ENCODE measurements around the gene SCN3B. TPM values are rescaled to one million over a fixed set of nuclear protein-coding genes. Genes with fewer than 3 reads are reported as not detected.

SCN3B gene
- total RNA-seq, 2 experiments from 2014 or later, result not detected

GRCh38 chr11:123684601-123685000, 30.2 kb upstream of the SCN3B start:
- TF ChIP-seq CTCF (IDR thresholded peaks at IDR 0.05), result no peak
- ChIA-PET CTCF (interaction anchor here (2.1 kb wide), 1 partner anchor 26 kb away, joined by 17 read pairs; no protein-coding TSS in a partner anchor), POLR2A (no interaction called here)
- Mint-ChIP-seq H3K4me1 (ENCODE audit: low read depth) (peaks cover 18% of the 10 kb centered on the region), H3K27me3 (peaks cover 2% of the 10 kb centered on the region), H3K27ac (no peak overlapping the region), H3K9me3 (no peaks in the 10 kb centered on the region), H3K36me3 (ENCODE audit: low read depth) (no peaks in the 10 kb centered on the region), H3K4me3 (no peak overlapping the region)
- DNase-seq, result no peak
- intact Hi-C loops (cut with micrococcal nuclease), result no loop called here
- ATAC-seq, result no peak

- ChIA-PET CTCF (no interaction called here), POLR2A (no interaction called here)
- Mint-ChIP-seq H3K36me3 (ENCODE audit: low read depth) (no peaks in the 10 kb centered on the region), H3K4me3 (no peak overlapping the region), H3K27ac (no peak overlapping the region), H3K27me3 (peaks cover 2% of the 10 kb centered on the region), H3K9me3 (no peaks in the 10 kb centered on the region), H3K4me1 (ENCODE audit: low read depth) (peaks cover 18% of the 10 kb centered on the region)
- ATAC-seq (no peak), DNase-seq (no peak)
- intact Hi-C loops (cut with micrococcal nuclease), result no loop called here
- TF ChIP-seq CTCF (IDR thresholded peaks at IDR 0.05), result no peak
Measured at GRCh38 chr11:123683428-123684170, 29.2 kb upstream of the SCN3B start.

GRCh38 chr11:123682696-123683410, 28.4 kb upstream of the SCN3B start:
- POLR2A ChIA-PET, result no interaction called here
- no peak overlapping the region for H3K4me3 Mint-ChIP-seq
- H3K36me3 Mint-ChIP-seq (ENCODE audit: low read depth), result no peaks in the 10 kb centered on the region
- no peaks in the 10 kb centered on the region for H3K9me3 Mint-ChIP-seq
- H3K4me1 Mint-ChIP-seq (ENCODE audit: low read depth), result peaks cover 18% of the 10 kb centered on the region
- H3K27me3 Mint-ChIP-seq, result peaks cover 2% of the 10 kb centered on the region
- no peak for TF ChIP-seq CTCF (IDR thresholded peaks at IDR 0.05)
- no peak overlapping the region for H3K27ac Mint-ChIP-seq
- DNase-seq (no peak), ATAC-seq (no peak)
- CTCF ChIA-PET, result no interaction called here
- intact Hi-C loops (cut with micrococcal nuclease), result no loop called here

GRCh38 chr11:123681030-123681429, 26.6 kb upstream of the SCN3B start:
- ChIA-PET POLR2A (no interaction called here), CTCF (interaction anchor here (0.9 to 1.5 kb wide), 3 partner anchors 9 to 26 kb away, joined by 3 to 6 read pairs (median 4); no protein-coding TSS in a partner anchor)
- no peaks in the 10 kb centered on the region for H3K9me3 Mint-ChIP-seq
- H3K27ac Mint-ChIP-seq, result peak overlapping the region; percentile 72
- H3K36me3 Mint-ChIP-seq (ENCODE audit: low read depth), result no peaks in the 10 kb centered on the region
- DNase-seq (peak; percentile 31), ATAC-seq (peak; percentile 95)
- peaks cover 4% of the 10 kb centered on the region for H3K27me3 Mint-ChIP-seq
- TF ChIP-seq CTCF (IDR thresholded peaks at IDR 0.05), result no peak
- H3K4me3 Mint-ChIP-seq, result no peak overlapping the region
- peaks cover 18% of the 10 kb centered on the region for H3K4me1 Mint-ChIP-seq (ENCODE audit: low read depth)
- intact Hi-C loops (cut with micrococcal nuclease), result no loop called here

- CTCF ChIA-PET, result interaction anchor here (3.4 kb wide), 1 partner anchor 33 kb away, joined by 12 read pairs; no protein-coding TSS in a partner anchor
- TF ChIP-seq CTCF (IDR thresholded peaks at IDR 0.05), result no peak
- POLR2A ChIA-PET, result no interaction called here
- DNase-seq (no peak), ATAC-seq (no peak)
- H3K36me3 Mint-ChIP-seq (ENCODE audit: low read depth), result no peaks in the 10 kb centered on the region
- no peak overlapping the region for H3K27ac Mint-ChIP-seq
- peaks cover 15% of the 10 kb centered on the region for H3K4me1 Mint-ChIP-seq (ENCODE audit: low read depth)
- intact Hi-C loops (cut with micrococcal nuclease), result no loop called here
- no peak overlapping the region for H3K4me3 Mint-ChIP-seq
- H3K27me3 Mint-ChIP-seq, result peaks cover 3% of the 10 kb centered on the region
- H3K9me3 Mint-ChIP-seq, result no peaks in the 10 kb centered on the region
Measured at GRCh38 chr11:123678246-123678645, 23.8 kb upstream of the SCN3B start.

All from activated CD8-positive, alpha-beta T cell treated with anti-CD3 and anti-CD28 coated beads for 36 hours (primary cell).